HG03521 (cell line): ENCODE results near the gene NEMP1.

ENCODE experiments used
- ATAC-seq: cut with Tn5 transposase; IDR thresholded peaks from one replicate; pipeline ENCODE4 v1.9.1; 2021; ENCODE audit warnings: mild to moderate bottlenecking, moderate library complexity; ENCODE audit not compliant: unreplicated experiment

Gene NEMP1

GRCh38 chr12:57107456-57108155 is 29.0 kb upstream of the NEMP1 start:
- ATAC-seq: no peak

GRCh38 chr12:57106021-57106708 is 27.6 kb upstream of the NEMP1 start:
- ATAC-seq: no peak

GRCh38 chr12:57105011-57105753 is 26.6 kb upstream of the NEMP1 start:
- ATAC-seq: no peak

GRCh38 chr12:57104292-57104910 is 25.8 kb upstream of the NEMP1 start:
- ATAC-seq: no peak

- no peak for ATAC-seq
Measured at GRCh38 chr12:57103856-57104255, 25.3 kb upstream of the NEMP1 start.

DNA sequence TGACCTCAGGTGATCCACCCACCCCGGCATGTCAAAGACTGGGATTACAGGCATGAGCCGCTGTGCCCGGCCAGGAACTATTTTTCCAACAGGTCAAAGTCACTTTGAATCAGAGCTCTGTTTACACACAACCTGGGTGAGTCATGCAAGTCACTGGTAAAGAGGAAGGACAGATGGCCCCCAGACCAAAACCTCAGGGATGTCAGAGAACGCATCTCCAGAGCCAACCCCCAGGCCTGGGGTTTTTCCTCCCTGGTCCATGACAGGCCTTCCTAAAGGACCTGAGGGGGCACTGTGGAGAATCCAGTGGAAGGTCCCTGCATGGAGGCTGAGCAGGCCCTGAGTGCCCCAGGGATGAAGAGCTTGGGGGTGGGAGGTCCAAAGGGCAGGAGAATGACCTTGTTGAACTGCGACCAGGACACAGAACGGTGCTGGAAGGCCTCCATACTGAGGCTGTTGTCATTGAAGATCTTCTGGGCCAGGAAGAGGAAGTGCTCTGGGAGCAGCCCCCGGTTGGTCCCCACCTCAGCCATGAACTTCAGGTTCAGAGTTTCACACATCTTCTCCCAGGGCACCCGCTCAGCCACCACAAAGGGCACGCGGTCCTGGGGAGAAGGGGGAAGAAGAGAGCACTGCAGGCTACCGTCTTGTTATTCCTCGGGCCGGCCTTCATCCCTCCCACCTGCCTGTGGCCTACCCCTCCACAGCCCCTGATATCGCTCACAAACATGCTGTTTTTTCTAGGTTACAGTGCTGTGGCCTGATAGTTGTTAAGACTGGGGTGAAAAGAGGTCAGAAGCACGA is 23.5 kb upstream of the NEMP1 start:
- no peak for ATAC-seq

DNA sequence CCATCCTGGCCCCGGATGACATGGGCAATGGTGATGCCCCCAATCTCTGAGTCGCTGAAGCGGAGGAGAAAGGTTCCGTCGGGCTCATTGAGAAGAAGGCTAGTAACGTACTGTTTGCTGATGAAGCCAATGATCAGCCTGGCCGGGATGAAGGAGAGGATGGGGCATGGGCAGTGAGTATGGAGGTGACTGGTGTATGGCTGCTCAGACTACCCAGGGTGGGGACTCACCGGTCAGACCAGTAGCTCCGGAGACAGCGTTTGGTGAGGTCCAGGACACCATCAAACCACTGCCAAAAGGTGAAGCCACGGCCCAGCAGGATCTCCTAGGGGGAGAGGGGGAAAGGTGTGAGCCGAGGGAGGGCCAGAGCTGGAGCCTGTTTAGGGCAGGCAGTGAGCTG is 21.2 kb upstream of the NEMP1 start:
- no peak for ATAC-seq

- ATAC-seq: no peak
Measured at GRCh38 chr12:57099047-57099714, 20.6 kb upstream of the NEMP1 start.

- no peak for ATAC-seq
Measured at GRCh38 chr12:57098546-57098945, 20.0 kb upstream of the NEMP1 start.

GRCh38 chr12:57097554-57097835 is 18.9 kb upstream of the NEMP1 start:
- no peak for ATAC-seq

DNA sequence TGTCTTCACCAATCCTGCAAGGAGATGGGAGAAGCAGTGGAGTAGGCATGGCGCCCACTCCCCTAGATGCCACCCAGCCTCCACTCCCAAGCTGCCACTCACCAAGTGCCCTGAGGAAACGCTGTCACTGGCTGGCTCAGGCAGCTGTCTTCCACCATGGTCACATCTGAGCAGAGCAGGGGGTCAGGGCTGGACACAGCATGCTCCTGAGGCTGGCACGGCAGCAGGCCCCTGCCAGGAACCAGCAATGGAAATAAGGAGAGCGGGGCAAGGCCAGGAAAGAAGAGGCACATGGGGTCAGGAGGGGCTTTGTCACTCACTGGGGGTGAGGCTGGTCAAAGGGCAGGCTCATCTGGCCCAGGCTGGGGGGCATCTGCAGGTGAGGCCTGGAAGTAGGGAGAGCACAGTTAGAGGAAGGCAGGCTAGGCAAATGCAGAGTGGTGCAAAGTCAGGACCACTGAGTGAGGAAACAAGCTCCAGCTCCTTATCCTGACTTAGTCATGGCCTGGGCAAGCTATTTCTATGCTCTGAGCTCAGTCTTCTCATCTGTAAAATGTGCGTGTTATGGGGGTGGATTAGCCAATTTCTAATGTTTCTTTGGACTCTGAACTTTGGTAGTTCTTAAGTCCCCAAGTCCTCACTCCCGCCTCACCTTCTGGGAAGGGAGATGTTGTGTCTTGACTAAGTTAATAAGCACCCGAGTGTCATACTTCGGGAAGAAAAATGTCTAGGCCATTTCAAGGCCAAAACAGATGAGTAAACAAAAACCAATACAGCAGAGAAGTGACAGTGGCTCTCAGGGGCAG is 18.4 kb upstream of the NEMP1 start:
- no peak for ATAC-seq

DNA sequence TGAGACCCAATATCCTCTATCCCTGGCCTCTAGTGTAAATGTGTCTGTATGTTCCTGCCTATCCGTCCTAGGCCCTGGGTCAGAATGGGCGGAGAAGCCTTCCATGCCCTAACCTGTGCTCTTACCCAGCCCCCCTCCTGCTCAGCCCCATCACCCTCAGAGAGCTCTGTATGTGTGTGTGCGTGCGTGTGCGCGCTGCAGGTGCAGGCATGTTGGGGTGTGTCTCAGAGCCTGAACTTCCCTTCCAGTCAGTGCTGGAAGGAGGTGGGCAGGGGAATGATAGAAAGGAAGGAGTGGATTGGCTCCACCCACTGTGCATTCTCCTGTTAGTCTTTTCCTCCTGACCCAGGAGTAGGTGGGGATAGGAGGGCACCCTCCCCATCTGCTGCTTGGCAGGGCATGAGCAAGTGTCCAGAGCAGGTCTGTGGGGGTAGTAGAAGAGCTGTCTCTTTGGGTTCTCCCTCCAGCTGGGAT is 17.5 kb upstream of the NEMP1 start:
- no peak for ATAC-seq

- ATAC-seq: no peak
Measured at GRCh38 chr12:57095440-57095839, 16.8 kb upstream of the NEMP1 start.

DNA sequence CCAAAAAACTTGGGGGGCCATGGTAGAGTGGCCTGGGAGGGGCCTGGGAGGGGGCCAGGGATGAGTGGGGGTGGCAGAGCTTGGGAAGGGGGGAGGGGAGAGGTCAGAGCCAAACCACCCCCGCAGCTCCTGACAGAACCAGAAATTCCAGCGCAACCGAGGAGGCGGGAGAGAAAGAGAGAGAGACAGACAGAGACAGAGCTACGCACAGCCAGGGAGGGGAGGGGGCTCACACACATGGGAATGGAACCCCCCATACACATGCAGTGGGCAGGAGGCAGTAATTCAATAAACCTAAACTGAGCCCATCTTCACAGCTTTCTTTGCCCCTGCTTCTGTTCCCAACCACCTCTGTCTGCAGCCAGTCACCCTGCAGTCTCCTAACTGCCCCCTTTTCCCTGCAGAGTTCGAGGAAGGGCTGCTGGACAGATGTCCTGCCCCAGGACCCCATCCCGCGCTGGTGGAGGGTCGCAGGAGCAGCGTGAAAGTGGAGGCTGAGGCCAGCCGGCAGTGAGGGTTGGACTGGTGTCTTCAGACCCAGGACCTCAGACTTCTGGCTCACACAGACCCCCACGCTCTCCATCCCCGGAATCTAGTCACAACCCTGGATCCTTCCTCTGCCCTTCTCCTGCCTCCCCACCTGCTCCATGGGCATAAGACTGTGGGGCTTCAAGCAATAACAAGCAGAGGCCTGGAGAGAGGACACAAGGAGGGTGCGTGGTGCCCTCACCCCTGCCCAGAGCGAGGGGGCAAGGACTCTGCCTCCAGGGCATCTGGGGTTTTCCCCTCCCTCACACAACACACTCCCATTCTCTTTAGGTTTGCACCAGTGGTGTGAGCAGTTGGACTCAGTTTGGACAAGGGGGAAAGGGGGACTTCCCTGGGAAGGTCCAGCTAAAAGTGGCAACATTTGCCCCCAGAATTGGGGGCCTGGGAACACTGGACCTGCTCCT is 15.9 kb upstream of the NEMP1 start:
- no peak for ATAC-seq

DNA sequence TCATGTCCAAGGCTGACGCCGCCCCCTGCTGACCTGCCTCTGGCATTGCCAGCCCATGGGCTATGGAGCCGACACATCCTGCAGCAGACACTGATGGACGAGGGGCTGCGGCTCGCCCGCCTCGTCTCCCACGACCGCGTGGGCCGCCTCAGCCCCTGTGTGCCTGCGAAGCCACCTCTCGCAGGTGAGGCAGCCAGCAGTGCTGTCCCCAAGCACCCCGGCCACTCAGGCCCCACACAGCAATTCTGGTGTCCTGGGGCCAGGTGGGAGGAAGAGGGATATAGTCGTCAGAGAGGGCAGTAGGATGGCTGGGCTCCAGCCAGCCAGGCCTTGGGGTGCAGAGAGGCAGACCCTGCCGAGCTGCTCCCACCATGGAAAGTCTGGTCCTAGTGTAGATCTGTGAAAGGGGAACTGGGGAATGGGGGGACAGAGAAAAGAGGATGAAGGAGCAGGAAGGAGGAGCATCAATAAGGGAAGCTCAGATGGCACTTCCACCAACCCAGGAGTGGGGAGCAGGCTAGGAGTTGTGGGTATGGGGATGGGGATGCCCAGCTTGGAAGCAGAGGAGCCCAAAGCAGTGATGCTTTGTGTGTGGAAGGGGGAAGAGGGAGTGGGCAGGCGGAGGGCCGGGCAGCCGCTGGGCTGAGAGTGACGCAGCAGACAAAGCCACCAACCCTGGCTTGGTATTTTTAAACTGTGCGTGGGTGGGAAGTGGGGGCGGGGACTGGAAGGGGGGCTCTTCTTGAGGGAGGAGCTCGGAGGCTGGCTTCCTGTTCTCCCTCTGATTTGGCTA is 15.0 kb upstream of the NEMP1 start:
- ATAC-seq: no peak

GRCh38 chr12:57092876-57093414 is 14.4 kb upstream of the NEMP1 start:
- ATAC-seq: no peak

DNA sequence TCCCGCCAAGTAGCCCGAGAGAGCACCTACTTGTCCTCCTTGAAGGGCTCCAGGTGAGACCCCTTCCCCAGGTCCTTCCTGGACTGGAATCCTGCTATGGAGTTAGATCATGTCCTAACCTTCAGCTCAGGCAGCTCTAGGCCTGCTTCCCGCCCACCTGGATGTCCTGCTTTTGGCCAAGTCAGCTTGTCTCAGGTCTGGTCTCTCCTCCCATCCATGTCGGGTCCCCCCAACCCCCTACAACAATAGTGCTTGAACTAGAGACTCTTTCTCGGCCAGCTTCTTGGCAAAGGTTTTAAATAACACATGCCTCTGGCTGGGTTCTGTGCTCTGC is 13.9 kb upstream of the NEMP1 start:
- ATAC-seq: no peak
